NB4 (cell line): ENCODE results near the gene NACC2.

Experiments
- DNase-seq: peaks from one replicate; pipeline ENCODE4 v3.0.0; 2010; ENCODE audit warnings: low read depth
- H3K4me3 ChIP-seq: one replicate; pipeline ENCODE4 v1.5.1; 2011; ENCODE audit warnings: mild to moderate bottlenecking, low read depth, low read length, moderate library complexity
- CTCF ChIP-seq: IDR thresholded peaks from one replicate; pipeline ENCODE4 v1.5.1; 2012; ENCODE audit warnings: low read depth, low read length
- MAX ChIP-seq: IDR thresholded peaks from 2 replicates; pipeline ENCODE4 v1.6.1; 2011; ENCODE audit warnings: low read depth, low read length
- MYC ChIP-seq: IDR thresholded peaks from 2 replicates; pipeline ENCODE4 v1.6.1; 2011; ENCODE audit warnings: low read depth, low read length
- POLR2A ChIP-seq: IDR thresholded peaks from 2 replicates; pipeline ENCODE4 v1.6.1; 2011; ENCODE audit warnings: mild to moderate bottlenecking; ENCODE audit not compliant: insufficient read length; ENCODE audit errors: extremely low read depth

The NACC2 gene

GRCh38 chr9:136095070-136096058, at the start of gene NACC2:
TSS of gene NACC2 (minus strand) at chr9:136095289. CDS start at chr9:136050521, 44,768 bp downstream.
- peak within 1 kb of the TSS; percentile 66 for H3K4me3 ChIP-seq

GRCh38 chr9:136144450-136144849, 49.4 kb upstream of the NACC2 start:
- no peak for TF ChIP-seq POLR2A
- no peak for TF ChIP-seq CTCF
- no peak for TF ChIP-seq MAX
- TF ChIP-seq MYC: no peak
- no peak overlapping the region for H3K4me3 ChIP-seq
- DNase-seq: no peak

More at GRCh38 chr9:136095070-136096058, at the start of gene NACC2:
- no peak for TF ChIP-seq POLR2A
- TF ChIP-seq MYC: no peak
- TF ChIP-seq CTCF: no peak
- TF ChIP-seq MAX: no peak
- DNase-seq: peak; percentile 69

GRCh38 chr9:136143215-136144001, 48.3 kb upstream of the NACC2 start:
- TF ChIP-seq MYC: no peak
- TF ChIP-seq MAX: no peak
- TF ChIP-seq CTCF: peak; percentile 58
- TF ChIP-seq POLR2A: no peak
- peak; percentile 60 for DNase-seq
- no peak overlapping the region for H3K4me3 ChIP-seq

GRCh38 chr9:136142859-136143214, 47.7 kb upstream of the NACC2 start:
- DNase-seq: no peak
- TF ChIP-seq MAX (no peak), MYC (no peak), POLR2A (no peak), CTCF (no peak)
- H3K4me3 ChIP-seq: no peak overlapping the region

GRCh38 chr9:136142414-136142796, 47.3 kb upstream of the NACC2 start:
- no peak for DNase-seq

More at GRCh38 chr9:136142414-136142796, 47.3 kb upstream of the NACC2 start:
- TF ChIP-seq POLR2A (no peak), CTCF (no peak), MAX (no peak), MYC (no peak)
- no peak overlapping the region for H3K4me3 ChIP-seq
